GM13976 (cell line): ENCODE results near the gene CACNA1H.

ENCODE experiments used
- DNase-seq: peaks from one replicate; pipeline ENCODE4 v3.0.0; 2012; ENCODE audit warnings: low spot score
- in situ Hi-C: fragments of 300-500 bp; cut with MboI; formaldehyde crosslinking; loops from one replicate; pipeline ENCODE4 v1.12.0; 2022; ENCODE audit warnings: low sequenced_read_pairs, mixed read lengths, inconsistent platforms; ENCODE audit not compliant: unreplicated experiment
- TF ChIP-seq, protein P1 (sequence below): IDR thresholded peaks from 2 replicates; pipeline ENCODE4 v1.5.1; 2012; ENCODE audit warnings: borderline replicate concordance, mild to moderate bottlenecking; ENCODE audit not compliant: insufficient read depth; ENCODE audit errors: extremely low read depth, missing control alignments, control extremely low read depth

CACNA1H gene

GRCh38 chr16:1206786-1207185, 53.9 kb downstream of the CACNA1H start:
- no peak for DNase-seq
- TF ChIP-seq, protein P1, sequence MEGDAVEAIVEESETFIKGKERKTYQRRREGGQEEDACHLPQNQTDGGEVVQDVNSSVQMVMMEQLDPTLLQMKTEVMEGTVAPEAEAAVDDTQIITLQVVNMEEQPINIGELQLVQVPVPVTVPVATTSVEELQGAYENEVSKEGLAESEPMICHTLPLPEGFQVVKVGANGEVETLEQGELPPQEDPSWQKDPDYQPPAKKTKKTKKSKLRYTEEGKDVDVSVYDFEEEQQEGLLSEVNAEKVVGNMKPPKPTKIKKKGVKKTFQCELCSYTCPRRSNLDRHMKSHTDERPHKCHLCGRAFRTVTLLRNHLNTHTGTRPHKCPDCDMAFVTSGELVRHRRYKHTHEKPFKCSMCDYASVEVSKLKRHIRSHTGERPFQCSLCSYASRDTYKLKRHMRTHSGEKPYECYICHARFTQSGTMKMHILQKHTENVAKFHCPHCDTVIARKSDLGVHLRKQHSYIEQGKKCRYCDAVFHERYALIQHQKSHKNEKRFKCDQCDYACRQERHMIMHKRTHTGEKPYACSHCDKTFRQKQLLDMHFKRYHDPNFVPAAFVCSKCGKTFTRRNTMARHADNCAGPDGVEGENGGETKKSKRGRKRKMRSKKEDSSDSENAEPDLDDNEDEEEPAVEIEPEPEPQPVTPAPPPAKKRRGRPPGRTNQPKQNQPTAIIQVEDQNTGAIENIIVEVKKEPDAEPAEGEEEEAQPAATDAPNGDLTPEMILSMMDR: no peak
- in situ Hi-C loops: loop anchor here (25.0 kb wide), 1 partner anchor 106 kb away; the partner anchor contains the start of gene UBE2I

- DNase-seq: no peak
- TF ChIP-seq, protein P1: no peak
- in situ Hi-C loops: loop anchor here (25.0 kb wide), 1 partner anchor 104 kb away; the partner anchor contains the start of gene UBE2I
Observed at GRCh38 chr16:1208239-1208830, 55.4 kb downstream of the CACNA1H start.

DNA sequence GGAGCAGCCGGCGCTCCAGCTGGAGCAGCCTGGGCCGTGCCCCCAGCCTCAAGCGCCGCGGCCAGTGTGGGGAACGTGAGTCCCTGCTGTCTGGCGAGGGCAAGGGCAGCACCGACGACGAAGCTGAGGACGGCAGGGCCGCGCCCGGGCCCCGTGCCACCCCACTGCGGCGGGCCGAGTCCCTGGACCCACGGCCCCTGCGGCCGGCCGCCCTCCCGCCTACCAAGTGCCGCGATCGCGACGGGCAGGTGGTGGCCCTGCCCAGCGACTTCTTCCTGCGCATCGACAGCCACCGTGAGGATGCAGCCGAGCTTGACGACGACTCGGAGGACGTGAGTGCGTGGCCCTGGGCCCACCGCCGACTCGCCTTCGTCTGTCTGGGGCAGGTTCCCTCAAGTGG, 56.2 kb downstream of the CACNA1H start:
- TF ChIP-seq, protein P1: no peak

DNA sequence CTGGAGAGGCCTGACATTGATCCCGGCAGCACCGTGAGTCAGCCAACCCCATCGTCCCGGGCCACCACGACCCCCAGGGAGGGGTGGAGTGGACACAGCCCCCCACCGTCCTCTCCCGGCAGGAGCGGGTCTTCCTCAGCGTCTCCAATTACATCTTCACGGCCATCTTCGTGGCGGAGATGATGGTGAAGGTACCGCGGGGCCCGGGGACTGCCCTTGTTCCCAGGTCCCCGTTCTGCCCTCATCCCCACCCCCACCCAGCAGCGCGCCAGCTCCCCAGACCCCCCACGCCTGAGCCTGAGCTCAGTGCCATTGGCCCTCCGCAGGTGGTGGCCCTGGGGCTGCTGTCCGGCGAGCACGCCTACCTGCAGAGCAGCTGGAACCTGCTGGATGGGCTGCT, 57.6 kb downstream of the CACNA1H start:
- in situ Hi-C loops: loop anchor here (25.0 kb wide), 1 partner anchor 102 kb away; the partner anchor contains the start of gene UBE2I
- no peak for DNase-seq
- TF ChIP-seq, protein P1: no peak

More for the DNA sequence above, 56.2 kb downstream of the CACNA1H start:
- no peak for DNase-seq
- in situ Hi-C loops: loop anchor here (25.0 kb wide), 1 partner anchor 103 kb away; the partner anchor contains the start of gene UBE2I

DNA sequence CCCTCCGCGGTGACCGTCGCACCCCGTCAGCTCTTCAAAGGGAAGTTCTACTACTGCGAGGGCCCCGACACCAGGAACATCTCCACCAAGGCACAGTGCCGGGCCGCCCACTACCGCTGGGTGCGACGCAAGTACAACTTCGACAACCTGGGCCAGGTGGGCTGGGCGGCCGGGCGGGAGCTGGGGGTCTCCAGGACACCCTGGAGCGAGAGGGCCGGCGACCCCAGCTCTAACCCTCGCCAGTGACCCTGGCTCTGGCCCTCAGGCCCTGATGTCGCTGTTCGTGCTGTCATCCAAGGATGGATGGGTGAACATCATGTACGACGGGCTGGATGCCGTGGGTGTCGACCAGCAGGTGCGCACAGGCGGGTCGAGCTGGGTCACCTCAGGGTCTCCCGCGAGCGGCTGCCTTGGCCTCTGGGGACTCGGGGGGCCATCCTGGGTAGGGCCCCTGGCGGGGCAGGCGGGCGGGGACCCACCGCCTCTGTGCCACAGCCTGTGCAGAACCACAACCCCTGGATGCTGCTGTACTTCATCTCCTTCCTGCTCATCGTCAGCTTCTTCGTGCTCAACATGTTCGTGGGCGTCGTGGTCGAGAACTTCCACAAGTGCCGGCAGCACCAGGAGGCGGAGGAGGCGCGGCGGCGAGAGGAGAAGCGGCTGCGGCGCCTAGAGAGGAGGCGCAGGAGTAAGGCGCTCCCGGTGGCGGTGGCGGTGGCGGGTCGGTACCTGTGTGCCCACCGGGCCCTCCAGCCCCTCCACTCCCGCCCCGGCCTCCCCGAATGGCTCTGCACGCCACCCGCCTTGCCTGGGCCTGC, 58.8 kb downstream of the CACNA1H start:
- TF ChIP-seq, protein P1: no peak
- no peak for DNase-seq
- in situ Hi-C loops: loop anchor here (25.0 kb wide), 1 partner anchor 101 kb away; the partner anchor contains the start of gene UBE2I

DNA sequence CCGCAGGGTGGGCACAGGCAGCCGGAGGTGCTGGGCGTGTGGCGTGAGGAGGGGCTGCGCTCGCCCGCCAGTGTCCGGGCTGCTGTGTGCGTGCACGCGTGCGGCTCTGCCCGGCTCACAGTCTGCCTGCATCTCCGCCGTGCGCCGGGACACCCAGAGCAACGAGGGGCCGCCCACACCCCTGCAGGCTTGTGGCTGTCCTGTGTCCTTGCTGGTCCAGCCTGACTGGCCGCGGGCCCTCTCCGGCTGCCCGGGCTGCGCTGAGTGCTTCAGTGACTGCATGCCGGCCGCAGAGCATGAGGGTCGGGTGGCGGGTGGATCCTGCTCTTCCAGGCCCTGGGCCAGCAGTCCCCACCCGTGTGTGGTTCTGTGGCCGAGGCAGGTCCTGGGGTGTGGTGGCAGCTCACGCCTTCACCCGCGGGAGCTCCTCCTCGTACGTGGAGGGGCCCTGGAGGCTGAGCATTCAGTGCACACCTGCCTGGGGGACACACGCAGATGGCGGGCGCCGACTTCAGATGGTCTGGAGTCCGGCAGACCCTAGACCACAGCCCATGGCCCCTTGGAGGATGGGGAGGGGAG, 59.8 kb downstream of the CACNA1H start:
- TF ChIP-seq, protein P1: no peak
- in situ Hi-C loops: loop anchor here (25.0 kb wide), 1 partner anchor 100 kb away; the partner anchor contains the start of gene UBE2I
- no peak for DNase-seq
